Measurements from ENCODE around the gene AXL. TPM values are rescaled to one million over a fixed set of nuclear protein-coding genes. Genes with fewer than 3 reads are reported as not detected.

AXL gene
- total RNA-seq, 1 donor = 360 TPM

DNA sequence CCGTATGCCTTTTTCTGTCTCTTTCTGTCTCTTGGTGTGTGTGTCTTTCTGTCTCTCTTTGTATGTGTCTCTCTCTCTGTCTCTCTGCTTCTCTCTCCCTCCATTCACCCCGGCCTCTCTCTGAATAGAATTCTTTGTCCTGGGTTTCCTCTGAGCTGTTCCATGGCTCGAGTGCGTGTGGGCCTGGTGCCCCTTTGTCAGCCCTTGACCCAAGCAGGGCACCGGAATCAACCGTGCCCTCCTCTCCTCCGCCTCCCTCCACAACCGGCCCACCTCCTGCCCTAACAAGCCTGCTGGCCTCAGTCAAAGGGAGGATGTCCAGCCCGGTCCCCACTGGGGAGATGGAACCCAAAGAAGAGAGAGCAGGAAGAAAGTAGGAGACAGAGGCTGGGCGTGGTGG lies 3.2 kb downstream of the AXL start:
- TF ChIP-seq, protein P1, sequence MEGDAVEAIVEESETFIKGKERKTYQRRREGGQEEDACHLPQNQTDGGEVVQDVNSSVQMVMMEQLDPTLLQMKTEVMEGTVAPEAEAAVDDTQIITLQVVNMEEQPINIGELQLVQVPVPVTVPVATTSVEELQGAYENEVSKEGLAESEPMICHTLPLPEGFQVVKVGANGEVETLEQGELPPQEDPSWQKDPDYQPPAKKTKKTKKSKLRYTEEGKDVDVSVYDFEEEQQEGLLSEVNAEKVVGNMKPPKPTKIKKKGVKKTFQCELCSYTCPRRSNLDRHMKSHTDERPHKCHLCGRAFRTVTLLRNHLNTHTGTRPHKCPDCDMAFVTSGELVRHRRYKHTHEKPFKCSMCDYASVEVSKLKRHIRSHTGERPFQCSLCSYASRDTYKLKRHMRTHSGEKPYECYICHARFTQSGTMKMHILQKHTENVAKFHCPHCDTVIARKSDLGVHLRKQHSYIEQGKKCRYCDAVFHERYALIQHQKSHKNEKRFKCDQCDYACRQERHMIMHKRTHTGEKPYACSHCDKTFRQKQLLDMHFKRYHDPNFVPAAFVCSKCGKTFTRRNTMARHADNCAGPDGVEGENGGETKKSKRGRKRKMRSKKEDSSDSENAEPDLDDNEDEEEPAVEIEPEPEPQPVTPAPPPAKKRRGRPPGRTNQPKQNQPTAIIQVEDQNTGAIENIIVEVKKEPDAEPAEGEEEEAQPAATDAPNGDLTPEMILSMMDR (IDR thresholded peaks at IDR 0.05; ENCODE audit: insufficient read depth, low read depth, low read length) = no peak
- H3K4me3 ChIP-seq (ENCODE audit: low read depth, low read length) = no peak overlapping the region
- DNase-seq (ENCODE audit: low read depth) = no peak

DNA sequence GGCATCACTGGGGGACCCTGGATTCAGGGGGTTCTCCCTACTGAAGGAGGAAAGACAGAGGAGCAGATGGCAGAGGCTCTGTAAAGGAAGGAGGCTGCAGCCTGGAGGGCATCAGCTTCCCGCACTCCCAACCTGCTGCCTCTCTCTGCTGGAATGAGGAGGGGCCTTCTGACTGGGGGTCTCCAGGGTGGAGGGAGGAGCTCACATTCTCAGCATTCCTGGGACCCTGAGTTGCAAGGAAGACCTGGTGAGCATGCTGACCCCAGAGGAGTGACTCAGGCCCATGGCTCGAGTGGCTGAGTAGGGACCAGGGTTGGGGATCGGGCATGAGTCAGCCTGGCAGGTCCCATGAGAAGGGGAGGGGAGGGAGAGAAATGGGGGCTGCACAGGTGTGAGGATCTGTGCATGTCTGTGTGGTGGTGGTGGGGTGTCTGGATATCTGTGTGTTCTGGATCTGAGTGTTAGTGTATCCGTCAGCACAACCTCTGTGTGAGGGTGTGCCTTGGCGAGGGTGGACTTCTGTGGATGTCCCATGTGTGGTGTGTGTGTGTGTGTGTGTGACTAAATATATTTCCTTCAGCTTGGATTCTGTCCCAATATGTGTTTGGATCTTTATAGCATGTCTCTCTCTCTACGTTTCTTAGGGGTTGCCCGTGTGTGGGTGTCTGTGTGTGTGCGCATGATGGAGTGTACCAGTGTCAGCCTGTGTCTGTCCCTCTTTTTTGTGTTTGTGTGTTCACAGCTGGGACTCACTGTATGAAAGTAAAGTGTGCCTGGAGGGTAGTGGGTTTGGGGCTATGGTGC lies 4.6 kb downstream of the AXL start:
- peak overlapping the region; percentile 42 for H3K4me3 ChIP-seq (ENCODE audit: low read depth, low read length)
- DNase-seq (ENCODE audit: low read depth) = peak; percentile 68
- TF ChIP-seq, protein P1 (IDR thresholded peaks at IDR 0.05; ENCODE audit: insufficient read depth, low read depth, low read length) = no peak

DNA sequence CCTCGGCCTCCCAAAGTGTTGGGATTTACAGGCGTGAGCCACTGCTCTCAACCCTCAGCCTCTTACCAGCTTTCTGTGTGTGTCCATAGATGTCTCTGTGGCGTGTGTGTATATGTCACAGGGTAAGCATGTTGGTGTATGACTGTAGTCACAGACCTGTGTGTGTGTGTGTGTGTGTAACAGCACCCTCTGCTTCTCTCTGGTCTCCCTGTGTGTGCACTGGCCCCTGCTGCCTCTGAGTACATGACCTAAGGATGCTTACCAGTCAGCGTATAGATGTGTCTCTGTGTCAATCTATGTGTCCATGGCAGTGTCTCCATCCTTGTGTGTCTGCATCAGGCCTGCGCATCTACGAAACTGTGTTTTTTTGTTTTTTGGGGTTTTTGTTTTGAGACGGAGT lies 5.6 kb downstream of the AXL start:
- H3K4me3 ChIP-seq (ENCODE audit: low read depth, low read length) = no peak overlapping the region
- TF ChIP-seq, protein P1 (IDR thresholded peaks at IDR 0.05; ENCODE audit: insufficient read depth, low read depth, low read length) = no peak
- DNase-seq (ENCODE audit: low read depth) = no peak

DNA sequence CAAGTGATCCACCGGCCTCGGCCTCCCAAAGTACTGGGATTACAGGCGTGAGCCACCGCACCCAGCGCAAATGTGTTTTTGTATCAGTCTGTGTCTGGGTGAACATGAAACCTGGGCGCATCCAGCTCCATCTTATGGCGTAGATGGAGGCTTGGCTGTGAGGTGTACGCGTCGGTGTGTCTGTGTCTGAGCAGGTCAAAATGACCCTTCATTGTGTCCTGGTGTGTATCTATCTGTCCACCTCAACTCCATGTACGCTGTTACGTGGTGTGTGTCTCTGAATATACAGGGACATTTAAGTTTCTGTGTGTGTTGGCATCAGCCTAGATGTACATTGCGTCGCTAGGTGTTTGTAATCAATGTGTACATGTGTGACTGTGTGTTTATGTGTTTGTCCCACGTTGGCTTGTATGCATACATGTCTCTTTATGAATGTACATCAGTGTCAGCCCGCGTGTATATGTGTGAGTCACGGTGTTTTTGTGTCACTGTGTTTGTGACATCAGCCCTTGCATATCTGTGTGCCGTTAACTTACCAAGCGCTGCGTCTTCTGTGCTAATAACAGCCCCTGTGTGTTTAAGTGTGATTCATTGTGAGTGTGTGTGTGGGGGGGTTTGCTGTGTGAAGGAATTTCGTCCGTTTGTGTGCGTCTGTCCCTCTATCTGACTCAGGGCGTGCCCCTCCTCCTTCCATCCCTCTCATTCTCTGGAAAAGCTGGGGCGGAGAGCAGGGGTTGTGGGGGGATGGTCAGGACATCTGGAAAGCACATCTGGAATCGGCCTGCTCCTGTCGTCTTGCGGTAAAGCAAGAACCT lies 6.4 kb downstream of the AXL start:
- H3K4me3 ChIP-seq (ENCODE audit: low read depth, low read length) = peak overlapping the region; percentile 45
- peak; percentile 99 for DNase-seq (ENCODE audit: low read depth)
- TF ChIP-seq, protein P1 (IDR thresholded peaks at IDR 0.05; ENCODE audit: insufficient read depth, low read depth, low read length) = no peak

DNA sequence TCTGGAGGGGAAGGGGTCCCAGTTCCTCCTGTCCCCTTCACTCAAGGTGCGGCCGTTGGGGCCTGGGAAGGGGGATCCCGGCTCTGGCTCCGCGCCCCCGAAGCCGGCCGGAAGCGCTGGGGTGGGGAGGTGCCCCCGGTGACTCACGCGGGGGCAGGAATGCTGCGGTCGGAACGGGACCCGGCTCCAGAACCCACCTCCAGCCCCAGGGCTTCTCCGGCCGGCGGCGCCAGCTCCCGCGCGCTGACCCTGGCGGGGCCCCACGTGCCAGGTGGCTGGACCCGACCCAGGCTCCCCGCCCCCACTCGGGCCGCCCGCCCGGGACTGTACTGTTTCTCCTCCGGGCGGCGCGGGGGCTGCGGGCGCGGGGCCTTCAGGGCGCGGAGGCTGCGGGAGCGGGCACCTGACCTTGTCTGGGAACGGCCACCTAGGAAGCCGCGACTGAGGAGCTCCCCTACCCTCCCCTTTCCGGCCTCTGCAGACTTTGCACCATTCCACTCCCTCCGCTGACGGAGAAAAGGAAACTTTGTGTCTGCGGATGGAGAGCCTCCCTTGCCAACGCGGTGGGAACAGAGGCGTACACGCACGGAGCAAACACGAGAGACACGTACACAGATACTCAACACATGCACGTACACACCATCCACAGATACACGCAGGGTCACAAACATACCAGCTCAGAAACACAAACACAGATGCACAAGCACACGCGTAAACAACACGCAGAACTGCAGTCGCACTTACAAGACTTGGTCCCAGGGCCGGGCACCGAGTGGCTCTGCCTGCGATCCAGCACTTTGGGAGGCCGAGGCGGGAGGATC lies 7.2 kb downstream of the AXL start:
- peak; percentile 87 for DNase-seq (ENCODE audit: low read depth)
- TF ChIP-seq, protein P1 (IDR thresholded peaks at IDR 0.05; ENCODE audit: insufficient read depth, low read depth, low read length) = no peak
- peak overlapping the region; percentile 45 for H3K4me3 ChIP-seq (ENCODE audit: low read depth, low read length)

DNA sequence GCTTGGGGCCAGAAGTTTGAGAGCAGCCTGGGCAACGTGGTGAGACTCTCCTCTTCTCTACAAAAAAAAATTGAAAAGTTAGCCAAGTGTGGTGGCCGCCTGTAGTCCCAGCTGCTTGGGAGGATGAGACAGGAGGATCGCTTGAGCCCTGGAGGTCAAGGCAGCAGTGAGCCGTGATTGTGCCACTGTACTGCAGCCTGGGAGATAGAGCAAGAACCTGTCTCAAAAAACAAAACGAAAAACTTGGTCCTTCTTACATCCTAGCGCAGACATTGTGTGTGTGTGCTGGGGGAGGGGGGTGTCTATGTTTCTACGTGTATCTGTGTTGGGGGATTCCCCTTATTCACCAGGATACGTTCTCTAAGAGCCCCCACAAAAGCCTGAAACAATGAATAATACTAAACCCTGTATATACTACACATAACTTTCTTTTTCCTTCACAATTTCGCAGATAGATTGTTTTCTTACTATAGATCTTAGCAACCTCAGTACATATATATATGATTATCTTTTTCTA lies 7.9 kb downstream of the AXL start:
- TF ChIP-seq, protein P1 (IDR thresholded peaks at IDR 0.05; ENCODE audit: insufficient read depth, low read depth, low read length) = no peak
- H3K4me3 ChIP-seq (ENCODE audit: low read depth, low read length) = peak overlapping the region; percentile 45
- no peak for DNase-seq (ENCODE audit: low read depth)

Measured in fibroblast of villous mesenchyme (primary cell).